A204.1 (cell line): ENCODE data around the gene LARGE1.

Experiments used
- FAIRE-seq: peaks from 2 replicates; lab custom pipeline; 2012; peaks lifted over from hg19 to GRCh38; lab: Jason Lieb, UNC

Gene LARGE1

DNA sequence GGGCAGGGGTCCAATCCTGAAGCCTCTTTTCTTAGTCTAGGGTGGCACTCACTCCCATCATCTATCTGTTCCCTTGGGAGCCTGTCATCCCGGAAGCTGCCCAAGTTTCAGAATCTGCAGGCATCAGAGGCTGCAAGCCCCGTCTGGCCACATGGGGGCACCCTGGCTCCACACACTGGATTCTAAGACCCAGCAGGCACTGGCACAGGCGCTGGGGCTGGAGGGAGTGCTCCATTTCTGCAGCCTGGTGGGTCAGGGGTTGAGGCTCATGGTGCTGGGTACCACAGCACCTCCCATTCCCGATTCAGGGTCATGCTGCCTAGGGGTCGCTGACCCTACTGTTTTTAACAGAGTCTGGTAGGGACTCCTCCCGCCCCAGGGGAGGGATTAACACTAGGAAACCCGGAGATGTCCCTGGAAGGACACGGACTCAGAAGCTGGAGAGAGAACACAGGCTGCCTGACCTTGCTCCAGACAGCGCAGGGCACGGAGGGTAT, 618.2 kb downstream of the LARGE1 start:
- FAIRE-seq = no peak

DNA sequence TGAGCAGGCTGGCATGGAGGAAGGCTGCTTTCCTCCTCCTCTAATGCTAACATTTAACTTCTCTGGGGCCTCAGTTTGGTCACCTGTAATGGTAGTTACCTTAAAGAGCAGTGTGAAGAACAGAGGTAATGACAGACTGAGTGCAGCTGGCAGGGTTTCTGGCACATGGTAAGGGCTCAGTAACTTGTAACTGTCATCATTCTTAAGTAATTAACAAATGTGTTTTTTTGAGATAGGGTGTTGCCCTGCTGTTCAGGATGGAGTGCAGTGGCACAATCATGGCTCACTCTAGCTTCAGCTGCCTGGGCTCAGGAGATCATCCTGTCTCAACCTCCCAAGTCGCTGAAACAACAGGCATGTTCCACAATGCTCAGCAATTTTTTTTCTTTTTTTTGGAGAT, 620.1 kb downstream of the LARGE1 start:
- FAIRE-seq = no peak

DNA sequence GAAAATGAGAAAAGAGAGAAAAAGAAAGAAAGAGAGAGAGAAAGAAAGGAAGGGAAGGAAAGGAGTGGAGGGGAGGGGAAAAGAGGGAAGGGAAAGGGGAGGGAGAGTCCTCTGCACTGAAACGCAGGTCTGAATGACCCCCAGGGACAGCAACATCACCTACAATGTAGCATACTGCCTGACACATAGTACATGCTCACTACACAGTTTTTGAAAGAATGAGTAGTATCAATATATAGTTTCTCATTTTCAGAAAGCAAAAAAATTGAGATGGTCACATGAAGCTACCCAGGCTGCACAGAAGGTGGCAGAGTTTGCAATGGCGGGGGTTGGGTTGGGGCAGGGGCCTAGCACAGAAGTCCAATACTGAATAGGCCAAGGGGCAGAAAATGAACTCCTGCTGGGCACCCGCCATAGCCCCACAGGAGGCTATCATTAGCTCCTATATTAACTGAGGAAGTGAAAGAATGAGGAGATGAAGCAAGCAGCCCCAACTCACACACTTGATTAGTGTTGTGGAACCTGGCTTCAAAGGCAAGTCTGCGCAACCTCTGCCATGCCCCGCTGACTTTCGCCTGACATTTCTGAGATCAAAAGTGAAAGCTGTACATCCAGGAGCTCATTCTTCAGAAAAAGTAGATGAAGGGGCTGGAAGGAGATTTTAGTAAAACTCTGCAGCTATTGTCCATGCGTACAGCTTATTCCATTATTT, 620.9 kb downstream of the LARGE1 start:
- no peak for FAIRE-seq

DNA sequence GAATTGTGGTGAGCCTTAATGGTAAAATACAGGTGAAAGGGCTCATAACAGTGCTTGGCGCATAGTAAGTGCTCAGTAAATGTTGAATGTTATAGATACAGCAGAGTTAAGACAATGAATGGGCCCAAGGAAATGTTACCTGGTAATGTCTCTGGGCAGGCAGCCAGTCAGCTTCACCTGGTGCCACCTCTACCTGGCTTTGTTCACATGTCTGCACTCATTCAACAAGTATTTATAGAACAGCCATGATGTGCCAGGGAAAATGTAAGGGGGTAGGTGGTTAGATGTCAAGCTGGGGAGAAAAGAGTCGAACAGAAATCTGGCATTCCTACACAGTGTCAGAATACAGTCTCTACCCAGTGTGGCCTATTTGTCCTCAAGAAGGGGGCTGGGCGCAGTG, 623.3 kb downstream of the LARGE1 start:
- FAIRE-seq = no peak

DNA sequence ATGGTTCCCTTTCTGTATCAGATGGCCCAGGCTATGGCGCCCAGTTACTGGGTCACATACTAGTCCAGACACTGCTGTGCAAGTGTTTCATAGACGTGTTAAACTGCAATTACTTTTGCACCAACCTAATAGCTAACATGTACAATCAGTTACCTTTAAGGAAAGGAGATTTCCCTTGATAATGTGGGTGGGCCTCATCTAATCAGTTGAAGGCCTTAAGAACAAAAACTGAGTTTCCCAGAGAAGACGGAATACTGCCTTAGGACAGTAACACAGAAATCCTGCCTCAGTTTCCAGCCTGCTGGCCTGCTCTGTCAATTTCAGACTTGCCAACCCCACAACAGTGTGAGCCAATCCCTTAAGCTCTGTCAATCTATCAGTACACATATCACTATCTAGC, 632.2 kb downstream of the LARGE1 start:
- FAIRE-seq = no peak

DNA sequence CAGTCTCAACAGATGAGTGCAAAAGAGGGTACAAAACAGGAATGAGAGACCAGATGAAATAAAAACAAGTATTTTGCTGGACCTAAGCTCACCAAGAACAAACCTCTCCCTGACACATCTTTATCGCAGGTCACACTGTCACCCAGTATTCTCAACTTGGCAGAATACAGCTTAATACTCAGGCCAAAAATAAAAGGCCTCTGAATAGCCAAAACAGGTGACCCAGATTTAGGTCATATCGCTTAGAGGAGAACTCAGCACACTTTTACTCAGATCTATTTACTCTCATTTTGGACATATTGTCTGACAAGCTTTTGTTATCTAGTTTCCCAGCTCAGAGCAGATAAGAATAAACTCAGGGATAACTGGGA, 645.2 kb downstream of the LARGE1 start:
- no peak for FAIRE-seq

DNA sequence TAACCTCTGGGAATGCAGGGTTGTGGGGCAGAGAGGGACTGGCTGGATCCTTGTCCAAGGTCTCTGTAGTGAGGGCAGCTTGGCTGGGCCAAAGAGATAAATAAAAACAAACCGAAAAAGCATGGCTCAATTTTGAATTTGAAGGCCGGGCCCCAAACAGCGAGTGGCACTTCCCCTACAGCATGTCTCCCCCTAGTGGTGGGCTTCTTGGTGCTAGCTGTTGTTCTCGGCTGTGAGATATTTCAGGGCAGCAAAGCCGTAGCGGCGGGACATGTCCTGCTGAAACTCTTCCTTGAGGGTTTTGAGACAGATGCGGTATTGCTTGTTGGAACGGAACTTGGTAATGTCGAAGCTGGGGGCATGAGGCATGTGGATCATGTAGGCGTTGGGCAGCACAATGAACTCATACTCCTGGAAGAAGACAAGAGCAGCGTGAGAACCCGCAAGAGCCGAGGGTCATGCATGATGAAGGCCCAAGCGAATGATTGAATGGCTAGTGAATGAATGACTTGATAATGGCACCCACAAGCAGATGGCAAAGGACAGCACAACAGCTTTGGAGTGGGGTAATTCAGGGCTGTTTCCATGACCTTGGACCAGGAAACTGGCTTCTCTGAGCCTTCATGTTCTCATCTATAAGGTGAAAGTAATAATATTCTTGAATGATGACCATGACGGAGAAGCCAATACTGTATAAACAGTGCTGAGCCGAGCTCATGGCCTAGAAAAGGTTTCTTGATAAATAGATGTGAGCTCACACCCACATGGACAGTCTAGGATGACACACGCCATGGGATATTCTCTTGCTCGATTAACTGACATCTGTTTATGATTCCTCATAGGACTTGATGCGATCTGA, 645.8 kb downstream of the LARGE1 start:
- FAIRE-seq = no peak

DNA sequence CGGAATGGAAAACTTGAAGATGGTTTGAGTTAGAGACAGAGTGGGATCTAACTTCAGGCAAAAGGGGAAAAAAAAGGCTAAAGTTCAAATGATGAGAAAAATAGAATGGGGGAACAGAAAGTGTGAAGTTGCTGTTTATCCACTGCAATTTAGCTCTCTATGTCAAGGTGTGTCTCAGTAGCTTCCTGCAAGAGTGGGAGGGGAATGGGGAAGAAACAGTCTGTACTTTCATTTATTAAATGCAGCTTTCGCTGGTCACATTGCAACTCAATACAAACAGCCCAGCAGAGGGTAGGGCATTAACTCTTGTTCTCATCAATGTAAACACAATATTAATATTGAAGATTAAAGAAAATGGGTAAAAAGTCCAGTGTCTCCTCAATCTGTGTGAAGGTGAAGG, 647.4 kb downstream of the LARGE1 start:
- FAIRE-seq = no peak

DNA sequence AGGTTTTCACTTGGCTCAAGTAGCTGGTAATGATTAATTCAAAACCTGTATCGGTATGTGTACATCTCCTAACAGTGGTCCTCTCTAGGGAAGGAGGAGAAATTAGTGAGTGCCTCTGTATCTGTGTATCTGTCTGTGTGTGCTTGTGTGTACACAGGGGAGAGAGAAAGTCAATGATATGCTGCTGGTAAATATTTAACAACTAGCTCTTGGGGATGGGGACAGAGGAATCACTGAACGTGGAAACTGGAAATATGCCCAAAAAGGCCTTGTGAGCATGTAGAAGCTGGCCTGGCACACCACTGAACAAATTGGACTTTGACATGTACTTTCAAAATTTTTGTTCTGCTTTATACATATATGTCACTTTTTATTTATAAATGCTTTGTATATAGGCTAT, 648.1 kb downstream of the LARGE1 start:
- FAIRE-seq = no peak

DNA sequence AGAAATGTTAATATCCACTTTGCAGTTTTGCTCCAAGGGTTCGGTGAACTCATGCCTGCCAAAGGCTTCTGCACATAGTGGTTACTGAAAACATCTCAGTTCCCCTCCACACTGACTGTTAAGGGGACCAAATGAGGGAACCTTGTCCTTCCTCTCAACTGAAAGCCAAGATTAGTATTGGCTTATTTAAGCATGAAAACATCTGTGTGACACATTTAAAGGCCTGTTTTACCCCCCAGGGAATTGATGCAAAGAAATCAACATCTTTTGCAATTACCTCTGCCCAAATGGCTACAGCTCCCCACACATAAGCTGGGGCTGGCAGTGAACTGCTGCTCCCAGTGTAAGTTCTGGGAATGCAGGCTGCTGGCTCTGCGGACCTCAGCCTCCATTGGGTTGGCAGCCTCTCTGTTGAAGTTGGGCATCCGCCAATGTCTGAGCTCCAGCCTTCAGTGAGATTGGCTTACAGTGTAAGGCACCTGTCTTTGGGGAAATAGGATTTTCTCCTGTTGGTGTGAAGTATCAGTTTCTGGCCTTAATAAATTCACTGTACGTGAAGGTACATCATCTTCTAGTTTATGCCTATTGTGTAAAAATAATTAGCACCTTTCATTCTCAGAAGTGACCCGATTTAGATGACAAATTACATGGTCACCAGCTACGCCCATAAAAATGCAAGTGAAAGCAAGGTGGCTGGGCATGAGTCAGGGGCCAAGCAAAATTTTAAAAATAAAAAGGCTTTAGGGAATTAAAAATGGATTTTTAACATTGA, 648.7 kb downstream of the LARGE1 start:
- FAIRE-seq = no peak

DNA sequence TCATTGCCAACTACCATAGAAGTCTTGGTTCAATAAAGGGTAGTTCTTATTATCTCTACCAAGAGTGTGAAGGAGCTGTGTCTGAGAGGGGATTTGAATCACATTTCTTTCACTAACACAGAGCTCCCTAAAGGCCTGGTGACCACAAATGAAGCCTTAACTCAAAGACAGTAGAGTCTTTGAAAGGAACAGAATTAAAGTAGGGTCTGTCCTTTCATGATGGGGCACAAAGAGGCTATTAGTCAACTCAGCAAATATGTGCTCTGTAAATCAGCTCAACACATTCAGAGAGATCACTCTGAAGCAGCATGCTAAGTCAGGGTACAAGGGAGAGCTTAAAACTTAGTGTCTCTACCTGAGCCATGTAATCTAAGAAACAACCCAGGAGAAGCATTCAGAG, 649.7 kb downstream of the LARGE1 start:
- no peak for FAIRE-seq

DNA sequence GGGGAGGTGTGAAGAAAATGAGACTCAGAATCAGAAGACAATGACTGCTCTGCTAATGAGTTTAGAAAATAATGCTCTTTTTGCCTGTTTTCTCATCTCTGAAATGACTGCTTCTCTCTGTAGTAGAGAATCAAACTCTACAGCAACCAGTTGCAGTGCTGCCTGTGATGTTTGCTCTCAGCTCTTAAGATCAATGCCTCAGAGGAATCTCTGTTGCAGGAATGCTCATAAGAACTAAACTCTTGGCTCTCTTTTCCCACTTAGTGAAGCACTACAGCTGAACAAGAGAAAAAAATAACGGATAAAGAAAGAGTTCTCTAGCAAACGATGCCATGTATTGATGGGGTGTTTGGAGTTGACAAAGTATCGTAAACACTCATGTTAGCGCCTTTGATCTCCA, 658.6 kb downstream of the LARGE1 start:
- FAIRE-seq = no peak

DNA sequence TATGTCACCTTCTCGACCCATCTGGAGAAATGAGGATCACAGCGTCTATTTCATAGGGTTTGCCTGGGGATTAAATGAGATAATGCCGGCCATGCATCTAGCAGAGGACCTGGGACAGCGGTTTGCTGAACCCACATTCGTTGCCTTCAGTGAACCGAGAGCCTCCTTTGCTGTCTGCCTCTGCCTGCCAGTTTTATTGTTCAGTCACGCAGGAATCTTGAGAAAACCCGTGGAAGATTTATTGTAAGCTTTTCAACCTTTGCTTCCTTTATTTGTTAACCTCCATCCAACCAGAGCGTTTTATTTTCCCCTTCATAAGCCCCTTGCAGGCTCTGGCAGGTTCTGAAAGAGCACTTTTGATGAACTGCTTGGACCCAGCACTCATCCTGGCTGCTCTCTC, 659.8 kb downstream of the LARGE1 start:
- no peak for FAIRE-seq

DNA sequence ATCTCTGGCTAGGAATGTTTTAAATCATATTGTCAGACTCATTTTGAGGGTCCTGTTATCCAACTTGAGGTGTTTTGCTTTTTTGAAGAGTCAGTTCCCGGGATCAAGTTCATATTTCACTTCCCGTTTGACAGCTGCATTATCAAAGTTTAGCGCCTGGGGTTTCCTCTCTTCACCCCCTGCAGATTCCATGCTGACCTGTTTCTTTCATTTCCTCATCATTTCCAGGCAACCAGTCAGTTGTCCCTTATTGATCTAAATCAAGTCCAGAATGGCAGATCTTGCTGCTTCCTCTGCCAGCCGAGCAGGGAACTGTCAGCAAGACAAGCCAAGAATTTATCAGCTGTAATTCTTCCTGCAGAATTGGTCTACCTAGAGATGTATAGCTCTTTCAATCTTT, 664.5 kb downstream of the LARGE1 start:
- FAIRE-seq = no peak

DNA sequence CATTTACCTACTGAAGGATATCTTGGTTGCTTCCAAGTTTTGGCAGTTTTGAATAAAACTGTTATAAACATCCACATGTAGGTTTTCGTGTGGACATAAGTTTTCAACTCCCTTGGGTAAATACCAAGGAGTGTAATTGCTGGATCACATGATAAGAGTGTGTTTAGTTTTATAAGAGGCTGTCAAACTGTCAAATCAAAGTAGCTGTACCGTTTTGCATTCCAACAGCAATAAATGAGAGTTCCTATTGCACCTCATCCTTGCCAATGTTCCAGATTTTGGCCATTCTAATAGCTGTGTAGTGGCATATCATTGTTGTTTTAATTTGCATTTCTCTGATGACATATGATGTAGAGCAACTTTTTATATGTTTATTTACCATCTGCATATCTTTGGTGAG, 671.3 kb downstream of the LARGE1 start:
- no peak for FAIRE-seq

DNA sequence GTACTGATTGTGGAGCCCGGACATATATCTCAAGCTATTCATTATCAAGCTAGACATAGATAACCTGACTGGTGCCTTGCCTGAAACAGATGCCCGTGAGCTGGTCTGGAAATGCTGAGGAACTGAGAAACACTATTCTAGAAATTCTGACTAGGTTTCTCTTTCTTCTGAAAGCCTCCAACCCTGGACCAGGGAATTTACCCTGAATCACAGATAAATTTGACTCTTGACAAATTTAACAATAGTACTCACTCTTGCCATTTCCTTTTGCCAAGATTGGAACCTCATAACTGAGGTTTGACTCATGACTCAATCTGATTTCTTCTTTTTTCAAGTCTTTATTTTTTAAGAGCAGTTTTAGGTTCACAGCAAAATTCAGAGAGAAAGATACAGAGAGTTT, 672.5 kb downstream of the LARGE1 start:
- FAIRE-seq = no peak

DNA sequence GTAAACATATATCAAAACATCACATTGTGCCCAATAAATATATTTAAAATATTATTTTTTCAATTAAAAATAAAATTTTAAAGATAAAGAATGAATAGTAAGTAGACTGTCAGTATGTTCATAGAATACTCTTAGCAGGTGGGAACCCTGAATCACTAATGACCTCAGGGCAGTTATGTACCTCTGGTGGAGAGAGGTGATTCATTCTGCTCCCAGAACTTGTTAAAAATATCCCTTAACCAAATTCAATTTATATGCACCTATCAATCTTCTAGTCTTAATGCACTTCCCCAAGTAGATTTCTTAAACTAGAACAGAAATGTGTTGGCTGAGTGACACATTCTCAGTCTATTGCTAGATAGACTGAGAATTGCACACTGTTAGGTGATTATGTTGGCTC, 678.2 kb downstream of the LARGE1 start:
- no peak for FAIRE-seq

DNA sequence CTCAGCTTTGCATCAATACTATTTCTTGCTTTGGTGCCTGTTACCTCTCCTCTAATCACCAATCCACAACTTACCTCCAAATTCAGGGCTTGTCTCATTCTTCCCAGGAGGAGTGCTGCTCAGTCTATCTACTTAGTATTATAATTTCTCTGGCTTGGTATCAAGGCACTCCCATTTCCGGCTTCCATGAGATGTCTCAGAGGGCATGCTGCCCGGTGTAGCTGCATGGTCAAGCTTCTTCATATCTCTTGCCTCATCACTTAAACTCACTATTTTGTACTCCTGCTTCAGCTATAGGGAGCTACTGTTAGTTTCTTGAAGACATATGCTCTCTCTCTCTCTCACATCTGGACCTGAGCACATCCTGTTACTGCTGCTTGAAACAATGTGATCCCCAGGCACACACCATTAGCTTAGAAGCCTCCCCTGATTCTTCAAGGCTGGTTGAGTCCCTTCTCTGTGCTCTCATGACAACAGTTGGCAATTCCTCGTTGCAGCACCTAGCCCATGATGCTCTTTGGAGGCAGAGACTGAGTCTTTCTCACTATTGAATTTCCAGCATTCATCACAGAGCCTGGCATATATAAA, 679.3 kb downstream of the LARGE1 start:
- FAIRE-seq = no peak

DNA sequence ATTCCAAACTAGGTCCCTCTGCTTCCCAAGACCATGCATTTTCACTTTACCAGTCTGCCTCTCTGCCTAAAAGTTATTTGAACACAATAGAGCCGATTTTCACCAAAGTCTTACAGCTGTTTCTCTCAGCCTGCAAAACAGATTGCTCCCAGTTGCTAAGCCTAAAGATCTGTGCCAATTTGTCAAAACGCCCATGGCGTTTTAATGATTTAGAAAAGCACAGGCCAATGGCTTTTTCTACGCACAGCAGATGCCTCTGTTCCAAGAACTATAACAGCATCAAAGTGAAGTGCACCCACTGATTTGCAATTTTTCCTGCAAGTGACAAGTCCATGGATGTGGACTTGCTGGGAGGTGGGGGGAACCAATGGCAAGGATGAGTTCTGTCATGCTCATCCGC, 688.2 kb downstream of the LARGE1 start:
- FAIRE-seq = no peak

DNA sequence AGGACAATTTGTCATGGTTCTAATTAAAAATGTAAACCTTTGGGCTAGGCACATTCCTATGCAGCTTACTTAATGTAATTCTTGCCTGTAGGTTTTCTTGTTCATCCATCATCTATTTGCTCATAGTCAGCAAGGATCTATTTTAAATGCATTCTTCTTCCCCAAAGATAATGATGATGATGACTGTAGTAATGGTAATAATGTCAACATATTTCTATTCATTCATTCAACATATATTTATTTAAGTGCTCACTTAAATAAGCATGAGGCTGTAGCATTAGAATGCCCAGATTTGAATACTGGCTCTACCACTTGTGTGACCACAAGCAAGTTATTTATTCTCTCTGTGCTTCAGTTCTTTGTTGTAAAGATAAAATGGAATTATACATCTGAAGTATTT, 692.5 kb downstream of the LARGE1 start:
- no peak for FAIRE-seq

DNA sequence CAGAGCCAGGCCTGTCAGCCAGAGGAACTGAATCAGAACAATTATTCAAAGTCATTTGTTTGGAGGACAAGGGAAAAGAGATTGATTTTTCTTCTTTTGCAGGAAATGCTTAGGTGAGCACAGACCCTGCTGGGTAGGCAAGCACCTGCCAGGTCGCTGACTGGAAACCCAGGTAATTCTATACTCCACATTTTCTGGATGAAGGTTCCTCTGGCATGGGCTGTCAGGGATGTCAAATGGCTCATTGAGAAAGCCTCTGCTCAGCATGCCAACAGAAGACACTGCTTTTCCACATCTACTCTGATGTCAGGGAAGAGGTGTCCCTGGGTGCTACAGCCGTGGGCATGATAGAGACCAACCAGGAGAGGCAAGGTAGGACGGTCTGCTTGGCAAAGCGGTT, 695.4 kb downstream of the LARGE1 start:
- no peak for FAIRE-seq
